Glutamatergic neuron (in vitro differentiated cells): ENCODE data around the gene KCTD8. TPM values are rescaled to one million over a fixed set of nuclear protein-coding genes. Genes with fewer than 3 reads are reported as not detected.

Source experiments
- DNase-seq: peaks from one replicate; pipeline ENCODE4 v3.0.0; 2022
- H3K27ac Mint-ChIP-seq: one replicate; pipeline ENCODE4 v1.8.0; 2020; ENCODE audit warnings: mild to moderate bottlenecking, mixed read lengths, inconsistent platforms; ENCODE audit not compliant: unreplicated experiment
- H3K27me3 Mint-ChIP-seq: one replicate; pipeline ENCODE4 v1.8.0; 2020; ENCODE audit warnings: mild to moderate bottlenecking, moderate library complexity, mixed read lengths, inconsistent platforms; ENCODE audit not compliant: unreplicated experiment
- H3K36me3 Mint-ChIP-seq: one replicate; pipeline ENCODE4 v1.8.0; 2020; ENCODE audit warnings: mild to moderate bottlenecking, mixed read lengths, inconsistent platforms; ENCODE audit not compliant: unreplicated experiment
- H3K4me1 Mint-ChIP-seq: one replicate; pipeline ENCODE4 v1.8.0; 2020; ENCODE audit warnings: mild to moderate bottlenecking, low read depth, mixed read lengths, inconsistent platforms; ENCODE audit not compliant: unreplicated experiment
- H3K4me3 Mint-ChIP-seq: one replicate; pipeline ENCODE4 v1.8.0; 2020; ENCODE audit warnings: mild to moderate bottlenecking, mixed read lengths, inconsistent platforms; ENCODE audit not compliant: unreplicated experiment
- H3K9me3 Mint-ChIP-seq: one replicate; pipeline ENCODE4 v1.8.0; 2020; ENCODE audit warnings: mild to moderate bottlenecking, moderate library complexity, mixed read lengths, inconsistent platforms; ENCODE audit not compliant: unreplicated experiment
- CTCF ChIP-seq: fragments of 200-600 bp; sonication (generic); IDR thresholded peaks from one replicate; pipeline ENCODE4 v1.5.0; 2021; ENCODE audit not compliant: partially characterized antibody, unreplicated experiment
- total RNA-seq: library from RNA; stranded (reverse); fragmentation: NEBNext Ultra II Directional; extraction: Animal tissue kit (Norgen Biotek cat#: 25700); gene quantifications from one replicate; pipeline ENCODE4 v1.2.1, GENCODE V29; 2021; ENCODE audit not compliant: unreplicated experiment

The KCTD8 gene
- total RNA-seq, 1 donor from 2014 or later, result 23.2 TPM

DNA sequence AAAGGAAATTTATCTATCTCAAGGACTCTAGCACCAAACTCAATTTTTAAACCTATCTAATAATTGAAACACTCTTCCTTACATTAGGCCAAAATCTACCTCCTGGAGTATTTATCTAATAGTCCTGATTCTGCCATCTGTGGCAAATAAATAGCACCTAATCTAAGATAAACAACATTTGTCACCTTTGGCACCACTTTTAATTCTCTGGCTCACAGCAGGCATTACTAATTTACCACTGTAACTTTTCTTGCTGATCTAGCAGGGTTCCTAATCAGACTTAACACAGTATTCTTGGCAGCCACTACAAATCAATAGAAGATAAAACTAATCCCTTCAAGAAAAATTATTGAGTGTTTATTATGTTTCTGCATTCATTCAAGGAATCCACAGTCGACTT, 161.1 kb downstream of the KCTD8 start:
- no peaks in the 10 kb centered on the region for H3K27me3 Mint-ChIP-seq
- H3K9me3 Mint-ChIP-seq, result no peaks in the 10 kb centered on the region
- no peak for DNase-seq
- H3K4me1 Mint-ChIP-seq, result no peaks in the 10 kb centered on the region
- no peak overlapping the region for H3K27ac Mint-ChIP-seq
- H3K36me3 Mint-ChIP-seq, result no peaks in the 10 kb centered on the region
- TF ChIP-seq CTCF, result no peak
- H3K4me3 Mint-ChIP-seq, result no peak overlapping the region

DNA sequence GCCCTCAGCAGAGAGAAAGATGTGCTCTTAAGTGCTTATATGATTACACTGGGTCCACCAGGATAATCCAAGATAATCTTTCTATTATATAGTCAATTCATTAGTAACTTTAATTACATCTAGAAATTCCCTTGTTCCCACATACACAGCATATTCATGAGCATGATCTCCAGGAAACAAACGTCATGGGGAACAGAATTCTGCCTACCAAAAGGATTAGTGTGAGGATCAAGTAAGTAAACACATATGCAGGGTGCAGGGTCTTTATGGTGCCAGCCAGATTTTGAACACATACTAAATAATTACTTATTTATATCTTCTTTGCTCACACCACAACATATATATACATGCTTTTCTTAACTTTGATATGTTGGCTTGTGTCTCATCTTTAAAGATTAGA, 169.1 kb downstream of the KCTD8 start:
- TF ChIP-seq CTCF, result no peak
- no peaks in the 10 kb centered on the region for H3K9me3 Mint-ChIP-seq
- DNase-seq, result no peak

GRCh38 chr4:44279066-44279465, 169.5 kb downstream of the KCTD8 start:
- Mint-ChIP-seq H3K4me1 (no peaks in the 10 kb centered on the region), H3K27ac (no peak overlapping the region), H3K9me3 (no peaks in the 10 kb centered on the region), H3K27me3 (no peaks in the 10 kb centered on the region), H3K36me3 (no peaks in the 10 kb centered on the region), H3K4me3 (no peak overlapping the region)
- TF ChIP-seq CTCF, result no peak
- no peak for DNase-seq

More for the DNA sequence above, 169.1 kb downstream of the KCTD8 start:
- no peaks in the 10 kb centered on the region for H3K4me1 Mint-ChIP-seq
- H3K36me3 Mint-ChIP-seq, result no peaks in the 10 kb centered on the region
- H3K4me3 Mint-ChIP-seq, result no peak overlapping the region
- H3K27me3 Mint-ChIP-seq, result no peaks in the 10 kb centered on the region
- no peak overlapping the region for H3K27ac Mint-ChIP-seq

DNA sequence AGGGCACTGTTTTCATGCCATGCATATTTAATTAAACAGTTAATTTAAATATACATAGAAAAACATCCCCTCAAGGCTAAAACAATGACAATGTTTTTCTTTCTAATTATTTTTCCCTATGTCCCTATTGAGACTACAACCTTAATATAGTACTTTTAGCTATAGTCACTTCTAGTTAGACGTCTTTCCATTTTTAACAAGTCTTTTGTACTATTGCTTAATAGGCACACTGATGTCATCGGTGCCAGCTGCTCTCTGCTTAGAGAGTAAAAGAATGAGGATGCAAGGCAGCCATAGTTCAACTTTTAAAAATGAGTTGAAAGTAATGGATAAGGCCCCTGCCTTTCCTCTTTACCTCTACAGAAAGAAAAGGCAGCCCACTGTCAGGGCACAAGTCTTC, 191.1 kb downstream of the KCTD8 start:
- DNase-seq, result peak; percentile 26

GRCh38 chr4:44256414-44256813, 192.2 kb downstream of the KCTD8 start:
- Mint-ChIP-seq H3K4me3 (no peak overlapping the region), H3K4me1 (peaks cover 14% of the 10 kb centered on the region), H3K36me3 (no peaks in the 10 kb centered on the region), H3K9me3 (peaks cover 2% of the 10 kb centered on the region), H3K27me3 (no peaks in the 10 kb centered on the region), H3K27ac (peak overlapping the region; percentile 3)
- peak; percentile 20 for TF ChIP-seq CTCF
- DNase-seq, result no peak

More for the DNA sequence above, 191.1 kb downstream of the KCTD8 start:
- Mint-ChIP-seq H3K4me1 (peaks cover 14% of the 10 kb centered on the region), H3K9me3 (peaks cover 2% of the 10 kb centered on the region), H3K27ac (peak overlapping the region; percentile 78), H3K4me3 (no peak overlapping the region), H3K36me3 (no peaks in the 10 kb centered on the region), H3K27me3 (no peaks in the 10 kb centered on the region)
- no peak for TF ChIP-seq CTCF
